Smooth muscle cell of the brain vasculature (primary cell): ENCODE results near the gene HOXA4.

Source experiments
- DNase-seq: peaks from one replicate; pipeline ENCODE4 v3.0.0-alpha.2; 2012; ENCODE audit warnings: low read depth, low spot score

Gene HOXA4

DNA sequence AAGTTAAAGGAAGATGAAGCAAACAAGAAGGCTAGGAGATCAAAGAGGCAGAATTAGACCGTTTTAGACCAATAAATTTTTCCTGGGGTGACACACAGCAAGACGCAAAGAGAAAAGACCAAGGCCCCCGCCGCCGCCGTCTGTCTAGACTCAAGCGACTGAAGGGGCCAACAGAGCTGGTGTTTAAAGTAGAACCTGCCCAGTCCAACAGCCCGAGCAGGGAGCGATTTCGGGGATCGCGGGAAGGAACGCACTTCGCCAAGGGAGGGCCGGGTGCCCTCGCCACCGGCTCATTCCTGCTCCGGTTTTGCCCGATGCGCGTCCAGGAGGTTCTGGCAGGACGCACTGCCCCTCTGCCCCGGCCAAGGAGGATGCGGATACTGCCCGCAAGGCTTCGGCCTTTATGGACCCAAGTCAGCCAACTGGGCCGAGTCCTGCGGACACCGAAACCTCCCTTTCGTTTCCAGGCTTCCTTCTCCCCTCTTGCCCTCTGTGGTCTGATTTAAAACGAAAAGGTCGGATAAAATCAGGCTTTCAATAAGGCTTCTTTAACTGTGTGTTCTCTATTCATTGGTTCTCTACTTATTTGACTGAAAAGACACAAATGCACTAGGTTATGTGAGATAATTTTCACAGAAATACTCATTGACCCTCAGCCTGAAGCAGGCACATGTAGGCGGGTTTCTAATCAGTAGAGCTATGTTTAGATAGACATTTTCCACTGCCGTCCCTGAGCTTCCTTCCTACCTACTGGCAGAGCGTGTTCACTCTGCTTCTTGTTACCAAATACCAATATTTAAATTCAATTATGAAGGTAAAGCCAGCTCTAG, 28.1 kb upstream of the HOXA4 start:
- no peak for DNase-seq

DNA sequence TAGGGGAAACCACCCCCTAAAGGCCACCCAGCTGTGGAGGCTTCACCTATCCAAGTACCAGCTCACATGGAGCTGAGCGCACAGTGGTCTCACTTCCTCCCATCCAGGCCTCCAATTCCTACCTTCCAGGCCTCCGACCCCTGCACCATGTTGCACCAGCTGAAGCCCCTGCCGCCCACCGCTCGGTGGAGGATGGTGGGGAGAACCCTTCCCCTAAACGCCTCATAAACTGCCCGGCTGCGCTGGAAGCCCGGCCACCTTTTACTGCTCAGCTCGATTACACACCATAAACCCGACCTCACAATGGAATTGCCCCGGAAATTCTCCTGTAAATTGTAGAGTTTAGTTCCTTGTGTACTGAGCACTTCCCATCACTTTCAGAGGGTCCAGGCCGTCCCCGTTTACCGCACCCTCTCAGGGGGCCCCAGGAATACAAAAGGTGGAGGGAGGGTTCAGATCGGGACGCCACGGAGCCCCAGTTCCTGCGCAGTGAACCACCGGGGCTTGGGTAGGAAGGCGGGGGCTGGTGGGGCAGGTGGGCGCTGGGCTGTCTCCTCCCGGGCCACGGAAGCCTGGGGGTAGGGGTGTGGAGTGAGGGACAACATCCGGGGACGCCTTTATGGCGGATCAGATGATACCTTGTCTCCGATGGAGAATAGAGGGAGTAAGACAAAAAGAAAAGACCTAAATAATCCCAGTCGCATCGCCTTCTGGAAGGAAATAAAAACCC, 27.3 kb upstream of the HOXA4 start:
- DNase-seq: no peak

DNA sequence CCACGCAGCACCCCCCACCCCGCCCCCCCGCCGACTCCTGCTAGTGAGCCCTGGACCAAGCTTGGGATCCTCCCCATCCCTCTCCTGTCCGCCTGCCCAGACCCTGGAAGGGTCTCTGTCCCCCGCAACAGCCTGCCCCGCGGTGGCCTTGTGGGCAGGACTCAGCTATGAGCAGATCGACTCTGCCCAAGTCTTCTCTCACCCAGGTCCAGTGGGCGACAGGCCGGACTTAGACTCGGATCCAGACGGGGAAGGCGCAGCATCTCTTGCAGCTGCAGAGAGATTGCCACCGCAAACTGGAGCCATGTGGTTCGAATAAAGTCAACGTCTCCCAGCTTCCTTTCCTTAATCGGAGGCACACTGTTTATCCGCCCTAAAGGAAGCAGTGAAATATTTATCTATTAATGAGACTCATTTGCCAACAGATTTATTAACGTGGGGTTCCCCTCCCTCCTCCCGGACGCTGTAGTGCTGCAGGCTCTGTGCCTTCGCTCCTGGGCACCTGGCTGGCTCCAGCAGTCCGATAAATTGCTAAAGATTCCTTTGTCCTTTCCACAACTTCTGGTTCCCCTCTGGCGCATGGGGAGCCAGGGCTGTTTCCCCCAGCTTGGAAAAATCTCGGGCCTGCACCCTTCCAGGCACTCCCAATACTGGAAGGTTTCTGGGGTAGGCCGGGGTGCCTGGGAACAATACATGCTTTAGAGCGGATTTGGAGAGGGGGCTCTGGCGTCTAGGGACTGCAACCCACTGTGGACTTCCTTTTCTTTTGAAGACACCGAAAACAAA, 26.6 kb upstream of the HOXA4 start:
- DNase-seq: no peak

DNA sequence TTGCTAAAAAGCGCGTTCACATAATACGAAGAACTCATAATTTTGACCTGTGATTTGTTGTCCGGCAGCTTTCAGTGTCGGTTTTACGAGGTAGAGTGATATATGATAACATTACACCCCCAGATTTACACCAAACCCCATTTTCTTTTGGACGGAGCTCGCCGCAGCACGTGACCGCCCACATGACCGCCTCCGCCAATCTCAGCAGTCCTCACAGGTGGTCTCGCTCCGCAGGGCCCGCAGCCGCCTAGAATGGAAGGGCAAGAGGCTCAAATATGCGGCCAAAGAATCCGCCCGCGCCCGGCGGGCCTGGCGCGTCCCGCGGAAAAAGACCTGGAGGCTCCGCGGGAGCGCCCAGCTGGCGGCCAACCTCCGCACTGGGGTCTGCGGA, 25.9 kb upstream of the HOXA4 start, which contains the start of gene HOXA7:
Gene HOXA7, minus strand, starts transcription at position 168 of the 391 bp plus-strand sequence. Its CDS starts 130 bp downstream, at position 38.
- no peak for DNase-seq

DNA sequence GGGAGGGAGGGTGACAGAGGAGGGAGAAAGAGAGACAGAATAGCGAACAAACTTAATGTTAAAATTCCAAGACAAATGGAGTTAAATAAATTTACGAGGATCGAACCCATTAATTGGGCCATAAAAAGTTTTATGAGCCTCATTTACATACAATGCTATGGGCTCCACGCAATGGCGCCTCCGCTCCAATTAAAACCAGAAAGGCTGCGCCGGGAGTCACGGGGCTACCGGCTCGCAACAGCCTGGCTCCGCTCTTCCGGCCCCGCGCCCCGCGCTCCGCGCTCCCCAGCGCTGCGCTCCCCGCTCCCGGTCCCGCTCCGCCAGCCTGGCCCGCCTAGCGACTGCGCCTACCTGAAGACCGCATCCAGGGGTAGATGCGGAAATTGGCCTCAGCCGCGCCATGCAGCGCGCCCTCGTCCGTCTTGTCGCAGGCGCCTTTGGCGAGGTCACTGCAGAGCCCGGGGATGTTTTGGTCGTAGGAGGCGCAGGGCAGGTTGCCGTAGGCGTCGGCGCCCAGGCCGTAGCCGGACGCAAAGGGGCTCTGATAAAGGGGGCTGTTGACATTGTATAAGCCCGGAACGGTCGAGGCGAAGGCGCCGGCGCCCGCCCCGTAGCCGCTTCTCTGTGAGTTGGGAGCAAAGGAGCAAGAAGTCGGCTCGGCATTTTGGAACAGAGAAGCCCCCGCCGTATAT, 25.4 kb upstream of the HOXA4 start:
- DNase-seq: no peak

DNA sequence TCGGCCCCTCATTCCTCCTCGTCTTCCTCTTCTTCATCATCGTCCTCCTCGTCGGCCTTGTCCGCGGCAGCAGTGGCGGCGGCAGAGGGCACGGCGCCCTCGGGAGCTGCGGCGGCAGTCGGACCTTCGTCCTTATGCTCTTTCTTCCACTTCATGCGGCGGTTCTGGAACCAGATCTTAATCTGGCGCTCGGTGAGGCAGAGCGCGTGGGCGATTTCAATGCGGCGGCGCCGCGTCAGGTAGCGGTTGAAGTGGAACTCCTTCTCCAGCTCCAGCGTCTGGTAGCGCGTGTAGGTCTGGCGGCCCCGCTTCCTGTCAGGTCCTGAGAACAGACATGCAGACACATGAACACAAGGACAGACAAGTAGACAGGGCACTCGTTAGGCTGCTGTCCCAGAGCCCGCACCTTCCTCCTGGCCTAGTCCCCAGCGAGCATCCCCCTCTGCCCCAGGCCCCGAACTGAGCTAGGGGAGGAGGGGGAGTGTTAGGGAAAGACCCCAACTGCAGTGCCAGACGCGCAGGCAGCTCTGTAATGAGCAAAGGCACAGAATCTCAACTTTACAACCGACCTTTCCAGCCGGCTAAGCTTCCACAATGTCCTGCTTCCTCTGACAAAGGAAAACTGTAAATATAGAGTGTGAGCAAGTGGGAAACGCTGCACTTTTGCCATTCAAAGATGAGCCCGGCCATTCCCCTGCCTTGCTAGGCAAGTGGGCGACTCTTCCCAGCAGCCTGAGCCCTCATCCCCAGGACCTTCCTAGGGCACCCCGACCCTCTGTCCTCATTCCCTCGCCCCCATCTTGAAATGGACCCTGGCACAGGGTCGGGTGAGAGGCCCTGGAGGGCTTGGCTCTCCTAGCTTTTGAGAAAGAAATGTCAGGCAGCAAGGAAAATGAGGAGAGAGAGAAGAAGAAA, 24.6 kb upstream of the HOXA4 start:
- no peak for DNase-seq

DNA sequence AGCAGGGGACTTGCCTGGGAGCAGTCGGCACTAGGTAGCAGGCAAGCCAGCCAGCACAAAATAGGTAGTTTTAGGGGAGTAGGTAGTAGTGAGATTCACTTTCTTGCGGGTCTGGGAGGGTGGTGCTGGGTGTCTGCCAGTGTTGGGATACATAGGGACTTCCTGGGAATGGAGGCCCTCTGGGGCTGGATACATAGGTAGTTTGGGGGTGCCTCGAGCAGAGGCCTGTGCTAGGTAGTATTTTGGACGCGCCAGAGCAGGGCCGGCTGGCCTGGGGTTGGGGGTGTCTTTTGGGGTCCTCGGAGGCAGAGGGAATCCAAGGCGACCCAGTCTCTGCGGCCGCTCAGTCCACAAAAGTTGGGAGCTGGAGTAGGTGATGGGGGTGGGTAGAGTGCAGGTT, 23.8 kb upstream of the HOXA4 start:
- DNase-seq: no peak

DNA sequence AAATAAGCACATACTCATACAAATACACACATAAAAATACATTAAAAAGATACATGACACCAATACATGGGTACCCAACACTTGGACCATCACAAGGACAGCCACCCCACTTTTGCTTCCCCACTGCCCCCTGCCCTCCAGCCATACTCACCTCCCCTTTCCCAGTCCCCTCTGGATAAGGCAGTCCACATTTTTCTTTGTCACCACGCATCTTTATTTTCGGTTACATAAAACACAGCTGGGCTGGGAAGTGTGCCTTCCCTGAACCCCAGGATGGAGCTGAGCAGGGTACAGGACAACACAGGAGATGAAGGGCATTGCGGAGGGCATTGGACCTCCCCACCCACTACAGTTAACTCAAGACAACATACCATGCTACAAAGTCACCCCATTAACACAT, 23.0 kb upstream of the HOXA4 start:
- DNase-seq: no peak

DNA sequence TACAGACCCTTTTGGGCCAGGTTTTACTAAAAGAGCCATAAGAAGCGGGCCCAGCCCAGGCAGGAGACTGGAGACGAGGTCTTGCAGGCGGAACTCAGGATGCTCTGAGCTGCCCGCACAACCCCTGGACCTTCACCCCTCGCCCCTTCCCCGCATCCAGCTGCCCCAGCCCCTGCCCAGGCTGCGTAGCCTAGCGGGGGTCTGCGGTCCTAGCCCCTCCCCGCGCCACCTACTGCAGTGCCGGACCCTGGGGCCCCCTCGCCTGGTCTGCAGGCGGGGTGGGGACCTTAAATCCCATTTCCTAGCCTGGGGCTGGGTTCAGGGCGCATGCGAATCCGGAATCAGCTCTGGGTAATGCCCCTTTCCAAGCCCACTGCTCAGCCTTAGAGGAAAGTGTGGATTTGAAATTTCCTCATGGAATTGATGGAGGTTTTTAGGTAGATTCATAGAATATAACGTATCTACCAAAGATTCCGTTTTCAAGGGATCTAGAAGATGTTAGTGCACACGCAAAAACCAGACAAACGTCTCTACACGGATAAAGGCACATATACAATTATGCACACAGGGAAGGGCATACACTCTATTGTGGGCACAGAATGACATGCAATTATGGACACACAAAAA, 22.4 kb upstream of the HOXA4 start:
- no peak for DNase-seq

DNA sequence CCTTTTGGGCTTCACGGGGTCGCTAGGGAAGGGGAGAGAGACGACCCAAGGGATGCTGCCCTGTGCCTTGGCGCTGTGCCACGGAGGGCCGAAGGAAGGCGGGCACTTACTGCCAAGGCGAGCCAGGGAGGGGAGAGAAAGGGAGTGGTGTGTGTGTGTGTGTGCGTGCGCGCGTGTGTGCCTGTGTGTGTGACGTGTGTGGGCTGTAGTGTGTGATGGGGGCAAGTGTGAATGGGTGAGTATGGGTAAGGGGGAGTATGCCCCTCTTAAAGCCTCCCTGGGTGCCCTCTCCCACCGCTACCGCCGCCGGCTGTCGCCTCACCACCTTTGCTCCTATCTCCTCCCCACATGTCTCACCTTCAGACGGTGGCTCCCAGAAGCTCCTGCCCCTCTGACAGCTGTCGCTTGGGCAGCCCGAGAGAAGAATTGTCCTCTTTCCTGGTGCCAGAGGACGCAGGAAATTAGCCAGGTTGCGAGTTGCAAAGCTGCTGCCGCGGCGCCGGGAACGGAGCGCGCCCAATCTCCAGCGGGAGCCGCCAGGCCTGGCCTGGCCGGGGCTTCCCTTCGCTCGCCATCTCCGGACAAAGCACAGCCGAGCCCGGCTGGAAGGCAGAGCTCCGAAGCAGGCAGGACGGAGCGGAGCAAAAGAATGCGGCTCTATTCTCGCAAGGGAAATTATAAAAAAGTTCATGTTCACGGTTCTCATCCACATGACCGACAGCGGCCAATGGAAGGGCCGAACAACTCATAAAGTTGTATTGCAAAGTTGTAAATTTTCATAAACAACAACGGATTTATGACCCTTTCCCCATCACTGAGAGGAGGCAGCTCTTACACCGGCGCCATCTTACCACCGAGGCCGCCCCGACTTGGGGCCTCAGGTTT, 21.6 kb upstream of the HOXA4 start, which contains the start of gene HOXA3:
Gene HOXA3, minus strand, starts transcription at position 653 of the 885 bp plus-strand sequence. CDS start 41,943 bp downstream, outside the sequence.
- DNase-seq: no peak

DNA sequence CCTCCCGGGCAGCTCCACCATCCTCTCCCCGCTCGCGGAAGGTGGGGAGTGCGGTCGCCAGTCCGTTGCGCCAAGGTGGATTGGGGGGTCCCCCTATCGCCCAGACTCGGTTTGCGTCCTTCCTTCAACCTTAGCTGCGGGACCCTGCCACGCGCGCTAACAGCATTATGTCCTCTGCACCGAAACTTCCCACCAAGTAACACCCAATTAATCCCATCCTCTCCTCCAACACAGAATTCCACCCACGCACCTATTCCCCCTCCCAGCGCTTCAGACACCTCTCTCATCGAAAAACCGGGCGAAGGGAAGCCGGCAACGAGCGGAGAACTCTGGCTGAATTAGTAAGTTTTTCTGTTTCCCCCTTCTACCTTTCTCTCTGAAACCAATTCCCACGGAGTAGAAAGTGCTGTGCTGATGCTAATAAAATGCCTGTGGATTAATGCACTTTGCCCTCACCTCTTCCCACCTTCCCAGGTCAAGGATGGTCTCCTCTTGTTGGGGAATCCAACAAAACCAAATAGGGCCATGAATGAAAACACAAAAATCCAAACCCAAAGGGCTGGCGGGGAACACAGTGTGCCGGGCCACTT, 20.9 kb upstream of the HOXA4 start:
- no peak for DNase-seq

DNA sequence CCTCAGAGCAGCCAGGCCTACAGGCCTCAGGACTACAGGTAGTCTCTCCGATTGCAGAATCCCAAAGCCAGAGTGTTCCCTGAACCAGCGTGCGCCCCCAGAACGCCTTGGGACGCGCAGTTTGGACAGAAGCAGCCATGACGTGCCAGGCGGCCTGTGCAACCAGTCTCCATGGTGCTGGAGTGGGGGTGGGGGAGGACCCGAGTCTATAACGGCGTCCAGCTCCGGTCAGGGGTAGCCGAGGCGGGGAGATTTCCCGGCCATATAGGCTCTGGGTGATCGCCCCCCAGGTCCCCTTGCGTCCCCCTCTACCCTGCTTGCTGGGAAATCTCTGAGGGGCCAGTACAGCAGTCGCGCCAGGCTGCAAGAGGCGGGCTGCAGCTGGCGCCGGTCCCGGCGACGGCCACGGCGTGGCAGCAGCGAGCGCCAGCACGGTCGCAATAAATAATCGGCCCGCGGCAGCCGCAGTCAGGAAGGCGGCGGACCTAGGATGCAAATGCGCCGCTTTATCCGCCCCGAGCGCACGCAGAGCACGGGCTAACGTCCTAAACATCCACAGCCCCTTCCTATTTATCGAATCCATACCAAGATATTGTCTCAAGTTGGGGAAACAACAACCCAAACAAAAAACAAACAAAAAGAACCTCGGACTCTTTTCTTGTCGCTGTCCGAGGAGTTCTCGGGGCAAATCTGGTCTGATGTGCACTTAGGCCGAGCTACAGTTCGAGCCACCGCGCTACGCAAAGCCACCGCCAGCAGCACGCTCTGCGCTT, 20.2 kb upstream of the HOXA4 start:
- no peak for DNase-seq

DNA sequence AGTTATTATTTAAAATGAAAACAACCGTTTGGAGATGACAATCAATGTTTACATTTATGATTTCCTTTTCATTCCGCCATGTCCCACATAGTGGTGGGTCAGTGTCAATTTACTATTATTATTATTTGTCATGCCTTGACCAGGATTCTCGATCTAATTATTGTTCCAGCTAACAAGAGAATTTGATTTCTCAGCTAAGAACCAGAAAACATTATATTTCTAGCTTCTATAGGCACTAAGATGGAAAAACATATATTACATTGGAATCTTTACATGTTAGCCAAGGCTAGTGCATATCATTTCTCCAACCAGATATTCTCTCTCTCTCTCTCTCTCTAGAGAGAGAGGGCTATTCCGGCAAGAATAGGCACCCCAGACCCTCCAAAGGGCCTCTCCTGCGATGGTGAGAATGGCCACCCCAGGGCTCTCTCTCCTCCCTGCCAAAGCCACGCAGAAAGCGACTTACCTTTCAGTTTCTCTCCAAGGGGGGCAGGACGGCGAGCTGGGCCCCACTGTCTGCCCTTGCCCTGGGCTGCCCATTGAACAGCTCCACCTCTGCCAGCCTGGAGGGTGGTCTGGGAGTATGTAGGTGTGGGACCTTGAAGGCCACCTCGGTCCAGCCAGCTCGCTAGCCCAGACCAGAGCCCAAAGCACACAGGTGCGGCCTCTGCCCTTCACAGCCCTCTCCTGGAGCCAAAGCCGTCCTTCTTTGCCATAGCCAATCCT, 19.4 kb upstream of the HOXA4 start:
- DNase-seq: no peak

DNA sequence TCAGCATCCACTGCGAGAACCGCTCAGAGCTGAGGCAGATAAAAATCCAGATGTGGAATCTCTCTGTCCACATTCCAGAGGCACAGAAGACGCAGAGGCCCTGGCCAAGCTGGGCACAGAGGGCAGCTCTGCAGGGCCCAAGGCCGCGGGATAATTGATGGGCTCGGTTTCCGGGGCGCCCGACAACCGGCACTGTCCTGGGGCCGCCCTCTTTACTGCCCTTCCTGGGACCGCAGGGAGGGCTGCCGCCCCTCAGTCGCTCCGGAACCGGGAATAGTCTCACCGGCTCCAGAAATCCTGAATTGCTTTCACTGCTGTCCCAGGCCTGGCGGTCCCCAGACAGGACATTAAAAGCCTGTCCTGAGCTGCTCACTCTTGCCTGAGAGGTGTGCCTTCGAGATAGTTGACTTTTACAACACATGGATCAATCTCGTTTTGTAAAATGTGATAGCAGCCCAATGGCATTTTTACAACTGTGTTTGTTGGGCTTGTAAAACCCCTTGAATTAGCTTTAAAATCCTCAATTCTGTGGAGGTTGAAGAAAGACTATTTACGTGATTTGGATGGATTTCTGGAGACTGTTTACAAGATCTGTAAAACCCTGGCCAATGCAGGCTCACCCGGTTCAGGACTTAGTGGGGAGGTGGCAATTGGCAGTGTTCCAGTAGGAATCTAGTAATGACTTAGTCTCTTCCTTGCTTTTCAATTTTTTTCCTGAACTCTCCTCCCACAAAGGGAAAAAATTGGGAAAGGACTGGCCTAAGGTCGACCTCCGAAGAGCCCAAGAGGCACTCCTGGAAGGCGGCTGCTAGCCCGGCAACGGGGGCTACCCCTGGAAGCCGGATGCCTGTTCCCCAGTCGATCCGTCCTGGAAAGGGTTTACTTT, 18.4 kb upstream of the HOXA4 start:
- no peak for DNase-seq

DNA sequence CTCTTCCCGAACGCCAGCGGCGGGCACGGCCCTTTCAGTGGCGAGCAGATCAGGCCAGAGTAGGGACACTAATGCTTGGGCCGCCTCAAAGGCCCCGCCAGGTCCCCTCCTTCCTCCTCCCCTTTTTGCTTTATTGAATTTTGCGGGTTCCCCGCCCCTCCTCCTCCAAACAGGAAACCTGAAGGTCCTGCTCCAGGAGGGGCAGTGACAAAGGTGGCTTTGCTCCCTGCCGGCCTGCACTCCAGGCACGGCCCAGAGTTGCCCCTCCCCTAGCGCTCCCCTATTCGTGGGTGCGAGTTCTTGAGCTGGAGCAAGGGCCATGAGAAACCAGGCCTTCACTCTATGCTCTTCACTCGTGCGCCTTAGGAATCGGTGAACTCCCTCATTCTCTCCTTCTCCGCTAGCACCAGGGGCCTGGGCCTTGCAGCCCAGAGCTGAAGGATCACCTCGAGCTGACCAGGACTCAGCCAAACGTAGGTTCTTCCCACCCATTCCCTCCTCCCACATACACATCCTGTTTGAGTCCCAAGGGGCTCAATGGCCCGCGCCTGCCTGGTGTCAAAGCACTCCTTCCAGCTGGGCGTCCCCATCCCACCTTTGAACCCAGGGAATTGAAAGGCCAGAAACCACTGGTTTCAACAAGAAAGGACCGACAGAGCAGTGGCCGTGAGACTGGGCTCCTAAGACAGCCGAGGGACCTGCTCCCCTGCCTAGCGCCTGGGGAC, 17.6 kb upstream of the HOXA4 start:
- DNase-seq: no peak
